ENCODE results near the gene ADAMTS17.
A peak's percentile ranks its signal among the peaks of the same experiment; 100 is the strongest.
"Not testable (repeated sequence)": the region's sequence is repeated elsewhere in the genome, so short reads cannot be mapped to it uniquely, and the experiment has no call there.

The ADAMTS17 gene

DNA sequence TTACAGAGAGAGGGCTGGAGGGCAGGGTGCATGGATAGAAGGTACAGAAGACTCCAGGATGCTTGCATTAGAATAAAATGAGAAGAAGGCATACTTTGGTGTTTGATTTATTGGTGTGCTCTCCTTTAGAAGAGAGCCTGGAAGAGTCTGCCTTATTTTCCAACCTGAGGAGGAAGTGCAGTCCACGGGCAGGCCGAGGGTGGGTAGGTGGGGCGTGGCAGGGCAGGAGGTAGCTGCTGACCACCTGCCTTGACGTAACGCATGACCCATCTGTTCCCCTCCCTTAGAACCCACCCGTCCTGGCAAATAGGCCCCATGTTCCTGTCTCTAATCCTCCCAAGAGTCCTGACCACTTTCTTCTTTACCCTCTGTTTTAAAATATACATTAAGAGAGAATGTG lies 386.2 kb downstream of the ADAMTS17 start:
- DNase-seq (ENCODE audit: low read depth in 2 of 2): no peak

DNA sequence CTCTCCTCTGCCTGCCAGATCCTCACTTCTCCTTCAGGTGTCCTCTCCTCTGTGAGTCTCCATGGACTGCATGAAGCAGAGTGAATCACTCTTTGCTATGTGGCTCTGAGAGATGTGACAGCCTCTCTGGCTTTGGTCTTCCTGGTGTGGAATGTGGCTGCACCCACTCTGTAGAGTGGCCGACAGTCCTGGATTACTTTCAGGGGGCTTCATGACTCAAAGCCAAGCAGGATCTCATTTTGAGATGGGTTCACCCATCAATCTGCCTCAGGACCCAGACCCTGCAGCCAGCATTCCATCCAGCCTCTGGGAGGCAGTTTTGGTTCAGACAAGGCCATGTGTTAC lies 386.6 kb downstream of the ADAMTS17 start:
- DNase-seq (ENCODE audit: low read depth in 2 of 2): no peak

DNA sequence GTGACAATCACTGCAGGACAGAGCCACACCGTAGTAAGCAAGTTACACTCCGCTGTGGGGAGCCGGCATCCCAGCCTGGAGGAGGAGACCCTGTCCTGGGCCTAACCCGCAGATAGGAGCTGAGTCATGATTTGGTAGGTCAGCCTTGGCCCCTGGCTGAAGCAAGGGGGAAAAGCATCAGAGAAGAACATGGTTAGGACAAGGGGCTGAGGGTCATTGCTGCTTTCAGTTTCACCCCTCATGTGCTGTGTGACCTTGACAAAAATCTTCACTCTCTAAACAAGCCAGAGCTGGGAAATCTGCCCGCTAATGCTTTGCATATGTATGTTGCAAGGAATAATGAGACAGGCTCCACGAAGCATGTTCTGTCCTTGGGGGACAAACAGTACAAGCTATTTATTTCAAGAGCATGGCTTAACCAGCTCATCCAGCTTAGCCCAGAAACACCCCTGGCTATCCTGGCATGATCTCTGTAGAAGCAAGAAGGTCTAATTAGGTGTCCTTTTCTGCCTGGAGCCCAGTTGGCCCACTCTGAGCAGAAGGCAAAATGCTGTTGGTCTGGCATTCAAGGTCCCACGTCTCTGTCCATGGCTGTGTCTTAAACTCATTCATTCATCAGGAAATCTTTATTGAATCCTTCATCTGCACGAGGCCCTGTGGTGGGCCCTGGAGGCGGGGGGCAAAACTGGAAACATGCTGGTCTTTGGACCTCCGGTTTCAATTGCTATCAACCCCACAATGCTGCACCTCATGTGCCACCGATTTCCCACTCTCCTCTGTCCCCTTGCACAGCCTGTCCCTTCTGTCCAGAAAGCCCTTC lies 387.2 kb downstream of the ADAMTS17 start:
- no peak for DNase-seq (ENCODE audit: low read depth in 2 of 2)

DNA sequence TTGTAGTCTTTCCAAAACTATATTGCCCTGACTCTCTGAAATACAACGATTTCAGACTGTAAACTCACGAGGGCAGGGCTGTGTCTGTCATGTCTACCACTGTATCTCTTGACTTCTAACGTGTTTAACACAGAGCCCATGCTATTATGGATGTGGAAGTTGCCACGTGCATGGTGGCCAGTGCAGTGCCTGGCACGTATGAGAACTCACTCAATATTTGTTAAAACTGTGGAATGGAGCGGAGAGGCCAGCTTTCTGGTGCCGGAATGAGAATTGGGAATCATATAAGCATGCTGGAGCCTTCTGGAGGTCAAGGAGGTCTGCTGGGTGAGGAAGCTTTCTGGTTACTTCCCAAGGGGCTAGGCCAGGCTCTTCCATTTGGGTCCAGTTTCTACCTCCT lies 387.9 kb downstream of the ADAMTS17 start:
- no peak for DNase-seq (ENCODE audit: low read depth in 2 of 2)

DNA sequence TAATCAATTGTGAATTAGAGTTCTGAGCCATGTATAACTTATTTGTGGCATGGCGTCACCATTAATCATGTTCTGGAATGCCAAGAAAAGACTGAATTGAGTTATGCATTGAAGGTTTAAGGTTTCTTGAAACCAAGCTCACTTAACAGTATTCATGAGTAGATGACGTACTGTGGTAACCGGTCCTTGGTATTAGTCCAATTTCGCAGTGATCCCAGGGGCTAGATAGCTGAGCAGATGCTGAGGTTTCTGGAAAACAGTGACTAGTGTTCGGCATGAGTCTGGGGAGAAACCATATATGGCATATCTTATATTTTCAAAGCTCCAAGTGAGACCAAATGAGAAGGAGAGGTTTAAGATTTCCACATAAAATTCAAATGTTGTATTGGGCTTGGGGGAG lies 390.3 kb downstream of the ADAMTS17 start:
- DNase-seq (ENCODE audit: low read depth in 2 of 2): no peak

DNA sequence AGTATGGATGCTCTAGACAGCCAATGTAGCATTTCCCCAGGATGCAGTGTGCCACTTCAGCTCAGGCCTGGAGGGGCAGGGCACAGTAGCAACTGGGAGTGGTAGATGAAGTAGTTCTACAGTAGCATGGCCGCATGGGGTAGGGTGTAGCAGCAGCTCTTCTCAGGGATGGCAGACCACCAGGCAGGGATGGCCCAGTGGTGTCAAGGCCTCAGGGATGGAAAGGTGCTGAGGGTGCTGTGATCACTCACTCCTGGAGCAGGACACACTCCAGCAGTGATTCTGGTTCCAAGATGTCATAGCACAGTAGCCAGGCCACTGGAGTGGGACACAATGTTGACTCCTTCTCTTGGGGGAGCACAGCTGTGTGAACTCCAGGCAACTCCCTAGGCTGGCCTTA lies 397.6 kb downstream of the ADAMTS17 start:
- DNase-seq (ENCODE audit: low read depth in 2 of 2): no peak

DNA sequence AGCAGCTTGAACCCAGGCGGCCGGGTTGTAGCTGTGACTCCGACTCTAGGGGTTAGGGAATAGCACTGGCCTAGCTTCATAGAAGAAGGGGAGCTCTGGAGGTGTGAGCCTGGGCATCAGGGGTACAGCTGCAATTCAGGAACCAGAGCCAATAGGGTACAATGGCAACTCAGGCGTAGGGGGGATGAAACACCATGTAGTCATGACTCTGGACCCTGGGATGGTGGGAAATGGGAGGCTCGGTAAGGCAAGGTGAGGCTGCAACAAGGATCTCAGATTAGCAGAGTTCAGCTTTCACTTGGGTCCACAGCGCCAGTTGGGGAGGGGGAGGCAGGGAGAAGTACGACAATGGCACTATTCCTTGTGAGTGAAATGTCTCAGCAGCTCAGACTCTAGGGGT lies 398.3 kb downstream of the ADAMTS17 start:
- no peak for DNase-seq (ENCODE audit: low read depth in 2 of 2)

DNA sequence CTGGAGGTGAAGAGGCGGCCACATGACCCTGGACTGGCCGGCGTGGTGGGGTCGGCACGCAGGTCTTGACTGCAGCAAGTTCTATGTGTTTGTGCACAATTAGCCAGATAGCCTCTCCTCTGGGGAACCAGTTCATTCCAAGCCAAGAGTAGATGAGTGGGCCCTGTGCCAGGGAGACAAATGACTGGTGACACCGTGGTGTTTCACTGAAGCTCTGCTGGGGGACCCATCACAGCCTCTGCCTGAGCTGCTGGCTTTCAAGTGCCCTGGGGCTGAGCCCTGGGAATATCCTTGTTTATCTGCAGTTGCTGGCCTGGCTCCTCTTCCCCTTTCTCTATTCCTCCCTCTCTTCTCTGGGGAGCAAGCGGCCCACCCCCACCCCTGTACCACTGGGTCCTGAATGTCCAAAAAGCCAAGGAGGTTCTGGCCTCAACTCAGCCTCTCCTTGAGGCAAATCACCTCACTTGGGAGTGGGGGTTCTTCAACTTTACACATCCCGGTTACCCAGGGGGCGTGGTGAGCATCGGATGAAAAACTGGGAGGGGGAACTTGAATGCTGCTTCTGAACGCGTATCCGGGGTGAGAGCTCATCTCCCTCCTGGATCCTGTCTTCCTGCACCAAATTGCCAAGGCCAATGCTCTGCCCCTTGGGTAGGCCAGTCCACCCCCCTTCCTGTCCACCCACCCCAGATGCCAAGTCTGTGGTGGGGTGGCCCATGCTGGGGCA lies 408.9 kb downstream of the ADAMTS17 start:
- no peak for DNase-seq (ENCODE audit: low read depth in 2 of 2)

DNA sequence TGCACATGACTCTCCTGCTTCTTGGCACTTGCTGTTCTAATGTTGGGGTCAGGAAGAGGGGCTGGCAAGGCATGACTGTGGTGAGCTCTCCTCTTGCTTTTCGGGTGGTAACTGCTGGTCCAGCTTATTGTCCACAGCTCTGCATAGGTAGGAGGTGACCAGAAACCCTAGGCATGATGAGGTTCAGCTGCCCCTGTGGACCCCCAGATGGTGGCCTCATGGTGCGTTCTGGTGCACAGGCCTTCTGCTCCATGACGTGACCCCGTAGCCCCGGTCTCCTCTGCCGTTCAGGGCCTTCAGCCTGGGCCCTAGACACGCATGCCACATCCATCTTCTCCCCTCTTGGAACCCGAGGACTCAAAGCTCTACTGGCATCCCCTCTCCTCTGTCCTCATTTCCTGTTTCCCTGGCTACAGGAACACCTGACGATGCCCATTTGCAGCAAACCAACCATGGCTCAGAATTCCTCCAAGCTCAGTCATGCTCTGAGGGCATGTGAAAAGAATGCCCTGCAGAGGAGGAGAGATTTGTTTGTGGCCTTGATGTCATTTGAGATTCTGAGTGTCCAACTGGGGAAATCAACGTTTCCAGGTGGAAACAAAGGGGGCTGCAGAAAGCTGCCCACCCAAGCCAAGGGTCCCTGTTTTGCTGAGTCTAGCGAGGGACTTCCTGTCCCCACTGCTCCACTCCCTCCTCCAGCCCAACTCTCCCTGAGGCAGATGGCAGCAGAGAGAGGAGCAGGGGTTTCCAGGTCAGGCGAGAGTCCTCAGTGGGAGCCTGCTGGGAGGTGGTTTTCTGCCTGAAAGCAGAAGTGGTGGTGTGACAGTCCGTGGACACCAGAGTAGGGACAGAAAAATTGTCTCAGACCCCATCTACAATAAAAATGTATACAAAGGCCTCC lies 409.8 kb downstream of the ADAMTS17 start:
- no peak for DNase-seq (ENCODE audit: low read depth in 2 of 2)

DNA sequence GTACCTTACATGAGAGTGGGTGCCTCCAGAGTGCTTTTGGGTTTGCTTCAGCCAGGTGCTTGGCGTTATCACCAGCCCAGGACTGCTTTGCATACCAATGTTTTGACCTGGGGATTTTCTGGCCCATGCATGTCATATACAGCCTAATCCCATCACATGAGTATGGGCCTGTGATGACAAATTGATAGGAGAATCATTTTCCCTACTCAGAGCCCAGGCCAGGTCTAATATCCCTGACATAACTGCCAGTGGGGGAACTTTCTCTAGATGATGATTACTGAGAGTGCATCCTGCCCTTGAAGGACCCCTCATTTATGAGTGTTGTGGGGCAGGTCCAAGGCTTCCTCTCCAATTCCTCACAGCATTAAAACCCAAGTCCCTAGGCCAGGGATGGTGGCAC lies 411.1 kb downstream of the ADAMTS17 start:
- no peak for DNase-seq (ENCODE audit: low read depth in 2 of 2)

DNA sequence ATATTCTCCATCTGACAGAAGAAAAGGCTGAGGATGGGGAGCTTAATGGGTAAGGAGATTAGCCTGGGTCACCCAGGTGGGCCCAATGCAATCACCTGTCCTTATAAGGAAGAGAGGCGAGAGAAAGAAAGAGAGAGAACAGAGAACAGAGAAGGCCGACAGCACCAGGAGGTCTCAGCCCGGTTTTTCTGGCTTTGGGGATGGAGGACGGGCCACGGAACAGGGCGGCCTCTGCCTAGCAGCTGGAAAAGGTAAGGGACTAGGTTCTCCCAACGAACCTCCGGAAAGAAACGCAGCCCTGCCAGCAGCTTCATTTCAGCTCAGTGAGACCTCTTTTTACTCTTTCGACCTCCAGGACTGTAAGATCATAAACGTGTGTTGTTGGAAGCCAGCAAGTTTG lies 412.5 kb downstream of the ADAMTS17 start:
- no peak for DNase-seq (ENCODE audit: low read depth in 2 of 2)

DNA sequence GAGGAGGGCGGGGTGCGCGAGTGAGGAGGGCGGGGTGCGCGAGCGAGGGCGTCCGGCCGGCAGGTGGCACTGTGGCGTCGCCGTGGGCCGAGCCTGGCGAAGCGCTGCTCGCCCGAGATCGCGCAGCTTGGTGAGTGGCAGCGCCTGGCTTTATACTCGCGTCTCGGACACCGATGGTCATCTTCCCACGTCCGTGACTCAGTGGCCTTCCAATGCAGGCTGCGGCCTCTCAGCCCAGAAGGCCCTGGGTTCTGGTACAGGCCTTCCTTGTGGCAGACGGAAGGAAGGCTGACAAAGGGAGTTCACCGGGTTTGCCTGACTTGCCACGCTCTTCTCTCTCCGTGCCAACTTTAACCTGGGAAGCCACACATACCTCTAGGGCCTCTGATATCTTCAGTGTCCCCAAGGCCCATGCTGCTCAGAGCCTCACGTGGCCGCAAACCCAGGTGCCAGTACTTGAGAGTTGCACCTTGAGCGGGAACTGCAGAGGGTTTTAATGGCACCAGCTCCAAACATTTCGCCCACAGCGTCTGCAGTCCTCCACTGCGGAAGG lies 413.3 kb downstream of the ADAMTS17 start:
- DNase-seq (ENCODE audit: low read depth in 2 of 2): peak; percentile 72 to 73

DNA sequence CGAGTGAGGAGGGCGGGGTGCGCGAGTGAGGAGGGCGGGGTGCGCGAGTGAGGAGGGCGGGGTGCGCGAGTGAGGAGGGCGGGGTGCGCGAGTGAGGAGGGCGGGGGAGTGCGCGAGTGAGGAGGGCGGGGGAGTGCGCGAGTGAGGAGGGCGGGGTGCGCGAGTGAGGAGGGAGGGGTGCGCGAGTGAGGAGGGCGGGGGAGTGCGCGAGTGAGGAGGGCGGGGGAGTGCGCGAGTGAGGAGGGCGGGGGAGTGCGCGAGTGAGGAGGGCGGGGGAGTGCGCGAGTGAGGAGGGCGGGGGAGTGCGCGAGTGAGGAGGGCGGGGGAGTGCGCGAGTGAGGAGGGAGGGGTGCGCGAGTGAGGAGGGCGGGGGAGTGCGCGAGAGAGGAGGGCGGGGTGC lies 415.2 kb downstream of the ADAMTS17 start:
- not testable (repeated sequence) for DNase-seq (ENCODE audit: low read depth in 2 of 2)

DNA sequence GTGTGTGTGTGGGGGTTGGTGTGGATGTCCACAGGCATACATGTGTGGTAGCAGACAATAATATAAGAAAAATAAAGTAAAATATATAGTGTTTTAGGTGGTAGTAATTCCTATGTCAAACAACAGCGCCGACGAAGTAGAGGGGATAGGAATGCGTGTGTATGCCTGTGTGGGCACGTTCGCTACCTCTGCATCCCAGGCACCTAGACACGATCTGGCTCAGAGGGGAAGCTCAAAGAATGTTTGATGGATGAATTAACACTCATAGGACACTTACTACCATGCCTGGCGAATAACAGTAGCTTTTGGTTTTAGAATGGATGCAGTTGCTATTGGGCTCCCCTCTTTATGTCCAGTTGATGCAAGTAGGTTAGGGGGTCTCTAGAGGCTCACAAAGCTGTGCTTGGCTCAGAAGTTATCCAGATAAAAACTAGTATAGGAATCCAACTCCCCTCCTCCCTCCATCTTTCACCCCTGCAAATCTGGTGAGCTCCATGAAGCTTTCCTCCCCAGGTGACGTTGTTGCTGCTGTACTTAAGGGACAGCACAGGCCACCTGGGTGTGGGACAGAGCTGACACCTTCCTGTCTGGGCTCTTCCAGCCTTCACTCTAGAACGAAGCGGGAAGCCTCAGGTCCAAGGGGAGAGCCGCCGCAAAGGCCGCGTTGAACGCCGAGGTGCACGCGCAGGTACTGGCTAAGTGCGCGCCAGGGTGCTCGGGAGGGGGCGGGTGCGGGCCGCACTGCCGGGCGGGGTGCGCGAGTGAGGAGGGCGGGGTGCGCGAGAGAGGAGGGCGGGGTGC lies 415.9 kb downstream of the ADAMTS17 start:
- DNase-seq (ENCODE audit: low read depth in 2 of 2): peak; percentile 52 to 53

DNA sequence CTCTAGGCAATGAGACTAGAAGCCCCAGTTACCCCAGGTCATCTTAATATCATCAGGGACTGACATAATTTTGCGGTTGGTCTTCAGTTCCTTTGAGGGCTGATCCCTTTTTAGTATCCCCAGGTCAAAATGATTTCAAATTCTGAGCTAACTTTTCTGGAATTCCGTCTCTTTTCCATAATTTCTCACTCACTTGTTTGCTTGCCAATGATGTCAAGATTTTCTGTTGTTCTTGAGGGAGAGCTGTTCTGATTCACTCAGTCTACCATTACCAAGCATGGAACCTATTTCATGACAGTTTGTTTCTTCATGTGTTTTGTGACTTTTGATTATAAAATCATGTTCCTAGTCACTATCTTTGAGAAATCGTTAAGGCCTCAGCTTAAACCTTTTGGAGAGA lies 418.1 kb downstream of the ADAMTS17 start:
- DNase-seq (ENCODE audit: low read depth in 2 of 2): no peak
